ENCODE measurements around the gene ARHGEF12.

DNA sequence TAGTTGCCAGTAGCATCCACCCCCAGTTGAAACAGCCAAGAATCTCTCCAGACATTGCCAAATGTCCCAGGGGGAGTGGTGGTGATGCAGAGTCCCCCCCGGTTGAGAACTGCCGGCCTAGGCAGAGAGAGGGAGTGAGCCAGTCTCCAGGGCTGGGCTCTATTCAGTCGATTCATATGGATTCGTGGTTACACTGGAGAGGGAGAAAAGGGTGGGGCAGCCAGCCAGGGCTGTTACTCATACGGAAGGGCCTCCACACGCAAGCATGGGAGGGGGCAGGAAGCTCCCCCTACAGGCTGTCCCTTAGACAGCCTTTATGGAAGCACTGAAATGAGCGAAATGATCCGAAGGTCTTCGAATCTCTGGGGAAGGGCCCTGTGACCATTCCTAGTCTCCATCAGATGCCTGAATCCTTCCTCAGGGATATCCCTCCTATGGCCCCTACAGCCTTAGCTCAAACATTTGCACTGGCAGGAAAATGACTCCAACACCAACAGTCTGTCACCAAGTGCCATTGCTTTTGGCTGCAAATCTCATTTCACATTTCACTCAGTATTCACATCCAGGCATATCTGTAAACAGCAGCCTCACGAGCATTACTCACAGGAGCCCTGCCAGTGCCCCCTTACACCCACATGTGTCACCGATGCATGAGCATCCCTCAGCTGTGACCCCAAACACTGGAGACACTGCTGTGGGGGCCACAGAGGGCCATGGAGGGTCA is 29.5 kb upstream of the ARHGEF12 start:
- no peak for TF ChIP-seq CTCF (IDR thresholded peaks at IDR 0.05)
- TF ChIP-seq POLR2A (IDR thresholded peaks at IDR 0.05): no peak
